ENCODE data around the gene POU3F1. TPM values are rescaled to one million over a fixed set of nuclear protein-coding genes. Genes with fewer than 3 reads are reported as not detected.

POU3F1 gene
- total and polyA plus RNA-seq, 10 donors, result 0.07 to 0.60 (median 0.21) TPM; not detected in 3

GRCh38 chr1:38061290-38061689, 14.7 kb upstream of the POU3F1 start:
- Histone ChIP-seq H3K27me3 (replicated peaks in 1 of 7) (peaks cover 0 to 12% (median 0%) of the 10 kb centered on the region in 7 donors), H3K36me3 (no peaks in the 10 kb centered on the region), H3K27ac (no peak overlapping the region), H3K9me3 (no peaks in the 10 kb centered on the region), H3K4me1 (no peaks in the 10 kb centered on the region), H3K4me3 (no peak overlapping the region)
- 91 to 97% (median 94%) methylated on average over 1 of the region's 1 CpG for WGBS, 5 donors
- TF ChIP-seq, protein P1, sequence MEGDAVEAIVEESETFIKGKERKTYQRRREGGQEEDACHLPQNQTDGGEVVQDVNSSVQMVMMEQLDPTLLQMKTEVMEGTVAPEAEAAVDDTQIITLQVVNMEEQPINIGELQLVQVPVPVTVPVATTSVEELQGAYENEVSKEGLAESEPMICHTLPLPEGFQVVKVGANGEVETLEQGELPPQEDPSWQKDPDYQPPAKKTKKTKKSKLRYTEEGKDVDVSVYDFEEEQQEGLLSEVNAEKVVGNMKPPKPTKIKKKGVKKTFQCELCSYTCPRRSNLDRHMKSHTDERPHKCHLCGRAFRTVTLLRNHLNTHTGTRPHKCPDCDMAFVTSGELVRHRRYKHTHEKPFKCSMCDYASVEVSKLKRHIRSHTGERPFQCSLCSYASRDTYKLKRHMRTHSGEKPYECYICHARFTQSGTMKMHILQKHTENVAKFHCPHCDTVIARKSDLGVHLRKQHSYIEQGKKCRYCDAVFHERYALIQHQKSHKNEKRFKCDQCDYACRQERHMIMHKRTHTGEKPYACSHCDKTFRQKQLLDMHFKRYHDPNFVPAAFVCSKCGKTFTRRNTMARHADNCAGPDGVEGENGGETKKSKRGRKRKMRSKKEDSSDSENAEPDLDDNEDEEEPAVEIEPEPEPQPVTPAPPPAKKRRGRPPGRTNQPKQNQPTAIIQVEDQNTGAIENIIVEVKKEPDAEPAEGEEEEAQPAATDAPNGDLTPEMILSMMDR (IDR thresholded peaks at IDR 0.05 in 8 of 11, conservative IDR thresholded peaks at IDR 0.05 in 3 of 11), result no peak
- no peak for TF ChIP-seq POLR2AphosphoS5 (IDR thresholded peaks at IDR 0.05)
- TF ChIP-seq POLR2A (IDR thresholded peaks at IDR 0.05), result no peak
- no peak for DNase-seq
- intact Hi-C loops (cut with DNase I; ENCODE audit: low total_unique reads), result no loop called here

GRCh38 chr1:38060498-38060897, 13.9 kb upstream of the POU3F1 start:
- Histone ChIP-seq H3K4me1 (no peaks in the 10 kb centered on the region), H3K36me3 (no peaks in the 10 kb centered on the region), H3K4me3 (no peak overlapping the region), H3K9me3 (no peaks in the 10 kb centered on the region), H3K27ac (no peak overlapping the region), H3K27me3 (replicated peaks in 1 of 7) (peaks cover 0 to 14% (median 0%) of the 10 kb centered on the region in 7 donors)
- WGBS, 5 donors, result 75 to 96% (median 80%) methylated on average over 2 of the region's 2 CpGs
- DNase-seq, result no peak
- TF ChIP-seq POLR2AphosphoS5 (IDR thresholded peaks at IDR 0.05), result no peak
- TF ChIP-seq, protein P1 (IDR thresholded peaks at IDR 0.05 in 8 of 11, conservative IDR thresholded peaks at IDR 0.05 in 3 of 11), result no peak
- TF ChIP-seq POLR2A (IDR thresholded peaks at IDR 0.05), result no peak
- intact Hi-C loops (cut with DNase I; ENCODE audit: low total_unique reads), result no loop called here

DNA sequence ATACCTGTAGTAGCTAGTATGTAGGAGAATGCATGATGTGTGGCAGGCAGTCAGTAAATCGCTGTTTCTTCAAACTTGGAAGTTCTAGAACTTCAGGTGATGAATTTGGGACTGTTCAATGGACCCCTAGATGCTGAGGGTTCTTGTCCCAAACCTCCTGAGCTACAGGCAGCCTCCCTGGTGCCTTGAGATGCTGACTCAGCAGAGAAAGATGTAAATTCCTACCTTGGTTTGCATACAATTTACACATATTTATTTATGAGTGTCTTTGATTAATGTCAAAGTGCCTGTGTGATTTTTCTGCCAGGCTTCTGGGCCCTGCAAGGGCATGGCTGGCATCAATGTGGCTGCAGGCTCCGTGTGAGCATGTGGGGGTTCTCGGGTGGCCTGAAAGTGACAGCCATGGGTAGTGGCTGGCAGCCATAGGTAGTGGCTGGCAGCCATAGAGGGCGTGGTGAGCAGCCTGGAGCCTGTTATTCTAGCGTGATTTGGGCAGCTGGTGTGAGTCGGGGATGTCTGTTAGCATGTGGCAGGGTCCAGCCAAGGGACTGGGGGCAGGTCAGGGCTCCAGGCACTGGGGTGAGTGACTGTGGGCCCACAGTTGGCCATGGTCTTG, 13.2 kb upstream of the POU3F1 start:
- H3K4me3 ChIP-seq, result no peak overlapping the region
- no peaks in the 10 kb centered on the region for H3K36me3 ChIP-seq
- no peak overlapping the region for H3K27ac ChIP-seq
- no peaks in the 10 kb centered on the region for H3K4me1 ChIP-seq
- TF ChIP-seq POLR2AphosphoS5 (IDR thresholded peaks at IDR 0.05) (no peak), POLR2A (IDR thresholded peaks at IDR 0.05) (no peak)
- TF ChIP-seq, protein P1 (IDR thresholded peaks at IDR 0.05 in 8 of 11, conservative IDR thresholded peaks at IDR 0.05 in 3 of 11), result no peak
- DNase-seq, result no peak
- H3K27me3 ChIP-seq (replicated peaks in 1 of 7), result peaks cover 0 to 21% (median 0%) of the 10 kb centered on the region in 7 donors
- 73 to 92% (median 85%) methylated on average over 6 of the region's 6 CpGs for WGBS, 5 donors
- intact Hi-C loops (cut with DNase I; ENCODE audit: low total_unique reads), result no loop called here
- no peaks in the 10 kb centered on the region for H3K9me3 ChIP-seq

DNA sequence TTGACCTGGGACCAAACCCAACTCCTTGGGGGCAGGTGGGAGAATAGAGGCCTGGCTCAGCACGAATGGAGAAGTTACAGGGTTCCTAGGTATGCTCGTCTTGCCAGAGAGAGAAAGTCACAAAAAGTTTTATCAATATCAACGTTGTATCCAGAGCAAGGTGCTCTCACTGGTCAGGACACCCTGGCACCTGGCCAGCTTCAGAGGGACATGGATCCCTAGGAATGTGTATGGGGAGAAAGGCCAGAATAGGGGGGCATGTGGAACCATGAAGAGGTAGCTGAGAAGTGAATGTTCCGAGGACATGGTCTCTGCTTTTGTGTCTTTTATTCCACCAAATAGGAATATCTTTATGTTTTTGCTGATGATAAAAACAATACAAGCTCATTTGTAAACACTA, 9.4 kb upstream of the POU3F1 start:
- Histone ChIP-seq H3K27ac (no peak overlapping the region), H3K27me3 (replicated peaks in 1 of 7) (peaks cover 0 to 34% (median 0%) of the 10 kb centered on the region in 7 donors), H3K9me3 (no peaks in the 10 kb centered on the region), H3K4me3 (no peak overlapping the region), H3K36me3 (no peaks in the 10 kb centered on the region), H3K4me1 (peaks cover 0 to 7% (median 5%) of the 10 kb centered on the region in 6 donors)
- intact Hi-C loops (cut with DNase I; ENCODE audit: low total_unique reads), result no loop called here
- no peak for DNase-seq
- 78 to 90% (median 79%) methylated on average over 4 of the region's 4 CpGs for WGBS, 5 donors
- TF ChIP-seq, protein P1 (IDR thresholded peaks at IDR 0.05 in 8 of 11, conservative IDR thresholded peaks at IDR 0.05 in 3 of 11), result no peak
- TF ChIP-seq POLR2AphosphoS5 (IDR thresholded peaks at IDR 0.05) (no peak), POLR2A (IDR thresholded peaks at IDR 0.05) (no peak)

Data from spleen (tissue), 11 donors.